Measurements from ENCODE around the gene CNP. TPM values are rescaled to one million over a fixed set of nuclear protein-coding genes. Genes with fewer than 3 reads are reported as not detected.
A peak's percentile ranks its signal among the peaks of the same experiment; 100 is the strongest.

The CNP gene
- total RNA-seq, 1 experiment from 2014 or later: 78.5 TPM

DNA sequence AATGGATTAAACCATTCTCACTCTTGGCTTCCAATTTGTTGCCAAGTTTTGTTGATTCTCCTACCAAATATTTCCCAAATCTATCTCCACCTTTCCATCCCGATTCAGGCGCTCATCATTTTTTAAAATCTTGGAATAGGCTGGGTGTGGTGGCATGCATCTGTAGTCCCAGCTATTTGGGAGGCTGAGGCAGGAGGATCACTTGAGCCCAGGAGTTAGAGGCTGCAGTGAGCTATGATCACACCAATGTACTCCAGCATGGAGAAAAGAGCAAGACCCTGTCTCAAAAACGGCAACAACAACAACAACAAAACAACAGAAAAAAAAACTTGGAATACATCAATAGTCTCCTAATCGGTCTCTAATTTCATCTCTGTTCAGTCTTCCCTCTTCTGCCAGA is 52.4 kb downstream of the CNP start:
- no peak overlapping the region for H2AK5ac ChIP-seq (ENCODE audit: insufficient read length, low read length)
- no peak overlapping the region for H2AFZ ChIP-seq (ENCODE audit: low read length)
- H2BK15ac ChIP-seq (ENCODE audit: low read depth, low read length): no peak overlapping the region
- H3K79me2 ChIP-seq (ENCODE audit: insufficient read depth, low read length): peaks cover 16% of the 10 kb centered on the region; the same call in 1 of the 2 replicates
- 0 out of 2 replicates have a peak, but pooled peaks cover 2% of the 10 kb centered on the region for H3K4me1 ChIP-seq (ENCODE audit: insufficient read depth, low read length)
- H3K9me3 Mint-ChIP-seq: no peaks in the 10 kb centered on the region
- no peak overlapping the region for H4K91ac ChIP-seq (ENCODE audit: insufficient read length, low read depth, low read length)
- no peak overlapping the region for H3T11ph ChIP-seq (ENCODE audit: low read length)
- H3K23me2 ChIP-seq (ENCODE audit: insufficient read length, low read depth, low read length, poor library complexity, severe bottlenecking): peaks cover 14% of the 10 kb centered on the region
- no peaks in the 10 kb centered on the region for H3K79me1 ChIP-seq (ENCODE audit: insufficient read depth, low read depth, low read length, poor library complexity, severe bottlenecking)
- H2BK5ac ChIP-seq (ENCODE audit: insufficient read length, low read length): no peak overlapping the region
- H3K56ac ChIP-seq (ENCODE audit: insufficient read length, low read depth, low read length): no peak overlapping the region
- H4K5ac ChIP-seq (ENCODE audit: insufficient read length, low read depth, low read length): no peak overlapping the region
- no peak overlapping the region for H3K9ac ChIP-seq (ENCODE audit: extremely low read depth, insufficient read length, low read length)
- no peak overlapping the region for H3K18ac ChIP-seq (ENCODE audit: insufficient read length, low read depth, low read length)
- H3K4me2 ChIP-seq (ENCODE audit: insufficient read depth, insufficient read length, low read length): no peak overlapping the region
- H3K9me3 ChIP-seq (ENCODE audit: control insufficient read depth, low read depth, low read length): no peaks in the 10 kb centered on the region
- no peak overlapping the region for H3K27ac ChIP-seq (ENCODE audit: insufficient read length, low read depth, low read length)
- H3K4ac ChIP-seq (ENCODE audit: low read depth, low read length): no peak overlapping the region
- no peaks in the 10 kb centered on the region for H3K27me3 Mint-ChIP-seq (ENCODE audit: low read depth)
- no peak overlapping the region for H2BK12ac ChIP-seq (ENCODE audit: insufficient read length, low read depth, low read length)
- no peaks in the 10 kb centered on the region for H4K20me1 ChIP-seq (ENCODE audit: control insufficient read depth, insufficient read depth, insufficient read length)
- TF ChIP-seq, protein P1, sequence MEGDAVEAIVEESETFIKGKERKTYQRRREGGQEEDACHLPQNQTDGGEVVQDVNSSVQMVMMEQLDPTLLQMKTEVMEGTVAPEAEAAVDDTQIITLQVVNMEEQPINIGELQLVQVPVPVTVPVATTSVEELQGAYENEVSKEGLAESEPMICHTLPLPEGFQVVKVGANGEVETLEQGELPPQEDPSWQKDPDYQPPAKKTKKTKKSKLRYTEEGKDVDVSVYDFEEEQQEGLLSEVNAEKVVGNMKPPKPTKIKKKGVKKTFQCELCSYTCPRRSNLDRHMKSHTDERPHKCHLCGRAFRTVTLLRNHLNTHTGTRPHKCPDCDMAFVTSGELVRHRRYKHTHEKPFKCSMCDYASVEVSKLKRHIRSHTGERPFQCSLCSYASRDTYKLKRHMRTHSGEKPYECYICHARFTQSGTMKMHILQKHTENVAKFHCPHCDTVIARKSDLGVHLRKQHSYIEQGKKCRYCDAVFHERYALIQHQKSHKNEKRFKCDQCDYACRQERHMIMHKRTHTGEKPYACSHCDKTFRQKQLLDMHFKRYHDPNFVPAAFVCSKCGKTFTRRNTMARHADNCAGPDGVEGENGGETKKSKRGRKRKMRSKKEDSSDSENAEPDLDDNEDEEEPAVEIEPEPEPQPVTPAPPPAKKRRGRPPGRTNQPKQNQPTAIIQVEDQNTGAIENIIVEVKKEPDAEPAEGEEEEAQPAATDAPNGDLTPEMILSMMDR (conservative IDR thresholded peaks at IDR 0.05): no peak
- no peak overlapping the region for H4K8ac ChIP-seq (replicated peaks; ENCODE audit: insufficient read length, low read depth, low read length)
- DNase-seq: no peak
- no peak overlapping the region for H3K23ac ChIP-seq (ENCODE audit: insufficient read length, low read depth, low read length)
- no peak overlapping the region for H3K14ac ChIP-seq (ENCODE audit: insufficient read depth, low read length)
- H2BK120ac ChIP-seq (ENCODE audit: low read depth, low read length, poor library complexity, severe bottlenecking): no peak overlapping the region
- peak overlapping the region in 1 of 3 experiments; percentile 14; a peak in 1 of 7 replicates for H3K27ac Mint-ChIP-seq
- H3K4me1 Mint-ChIP-seq: peaks cover 33 to 40% of the 10 kb centered on the region in 2 experiments
- H3K36me3 Mint-ChIP-seq (ENCODE audit: insufficient read depth in 1 of 3, low read depth in 3 of 3): peaks cover 15 to 39% (median 31%) of the 10 kb centered on the region in 3 experiments
- WGBS (ENCODE audit: extremely low coverage, insufficient read length, low lambda C conversion rate): no CpG with 5 or more reads among the region's 4 CpGs
- no peak overlapping the region for H2BK20ac ChIP-seq (ENCODE audit: low read depth, low read length, poor library complexity, severe bottlenecking)
- H3K4me3 Mint-ChIP-seq: peak overlapping the region; percentile 93 to 97; a peak in 4 of 5 replicates
- no peaks in the 10 kb centered on the region; the same call in 1 of the 2 replicates for H3K27me3 ChIP-seq (ENCODE audit: insufficient read depth, low read length)
